HG02870 (cell line): ENCODE measurements around the gene ZFAND3.

Experiments used
- ATAC-seq: cut with Tn5 transposase; IDR thresholded peaks from one replicate; pipeline ENCODE4 v1.9.1; 2021; ENCODE audit warnings: mild to moderate bottlenecking, moderate library complexity; ENCODE audit not compliant: unreplicated experiment

ZFAND3 gene

GRCh38 chr6:38193051-38193450, 373.5 kb downstream of the ZFAND3 start:
- no peak for ATAC-seq

- ATAC-seq = no peak
Measured at GRCh38 chr6:38193481-38194281, 374.2 kb downstream of the ZFAND3 start.

GRCh38 chr6:38194282-38194572, 374.7 kb downstream of the ZFAND3 start:
- ATAC-seq = no peak

- no peak for ATAC-seq
Measured at GRCh38 chr6:38194589-38194988, 375.1 kb downstream of the ZFAND3 start.

- ATAC-seq = no peak
Measured at GRCh38 chr6:38195113-38195635, 375.6 kb downstream of the ZFAND3 start.

- ATAC-seq = no peak
Measured at GRCh38 chr6:38198219-38198618, 378.7 kb downstream of the ZFAND3 start.
